ENCODE measurements around the gene DGLUCY. TPM values are rescaled to one million over a fixed set of nuclear protein-coding genes. Genes with fewer than 3 reads are reported as not detected.
"Not testable (repeated sequence)": the region's sequence is repeated elsewhere in the genome, so short reads cannot be mapped to it uniquely, and the experiment has no call there.

Gene DGLUCY
- polyA plus RNA-seq, 2 donors = 18.0 to 26.1 TPM

GRCh38 chr14:91116913-91117588 is 3.2 kb downstream of the DGLUCY start:
- WGBS, 2 donors = 50 to 69% methylated on average over 7 of the region's 7 CpGs
- no peaks in the 10 kb centered on the region for H3K36me3 ChIP-seq (ENCODE audit: control insufficient read depth in 2 of 2, insufficient read depth in 2 of 2, low read length in 1 of 2)
- H3K4me1 ChIP-seq (ENCODE audit: control insufficient read depth in 2 of 2, insufficient read depth in 2 of 2, low read length in 1 of 2) = peaks cover 0 to 11% of the 10 kb centered on the region in 2 donors
- H3K27me3 ChIP-seq (ENCODE audit: control insufficient read depth in 1 of 2, insufficient read depth in 2 of 2, low read length in 2 of 2) = no peaks in the 10 kb centered on the region
- peak overlapping the region; percentile 17 to 51 for H3K27ac ChIP-seq (ENCODE audit: low read depth in 2 of 2, low read length in 1 of 2)
- no peaks in the 10 kb centered on the region for H3K9me3 ChIP-seq (ENCODE audit: control insufficient read depth in 2 of 2, insufficient read depth in 1 of 2, low read depth in 1 of 2, low read length in 1 of 2)
- H3K4me3 ChIP-seq (ENCODE audit: low read depth in 1 of 2, low read length in 2 of 2) = no peak overlapping the region

GRCh38 chr14:91117960-91118359 is 4.1 kb downstream of the DGLUCY start:
- Histone ChIP-seq H3K27me3 (ENCODE audit: control insufficient read depth in 1 of 2, insufficient read depth in 2 of 2, low read length in 2 of 2) (no peaks in the 10 kb centered on the region), H3K4me1 (ENCODE audit: control insufficient read depth in 2 of 2, insufficient read depth in 2 of 2, low read length in 1 of 2) (peaks cover 0 to 11% of the 10 kb centered on the region in 2 donors), H3K9me3 (ENCODE audit: control insufficient read depth in 2 of 2, insufficient read depth in 1 of 2, low read depth in 1 of 2, low read length in 1 of 2) (no peaks in the 10 kb centered on the region), H3K4me3 (ENCODE audit: low read depth in 1 of 2, low read length in 2 of 2) (no peak overlapping the region), H3K36me3 (ENCODE audit: control insufficient read depth in 2 of 2, insufficient read depth in 2 of 2, low read length in 1 of 2) (no peaks in the 10 kb centered on the region), H3K27ac (ENCODE audit: low read depth in 2 of 2, low read length in 1 of 2) (no peak overlapping the region)
- 94 to 95% methylated on average over 4 to 5 of the region's 5 CpGs for WGBS, 2 donors

GRCh38 chr14:91118511-91119068 is 4.7 kb downstream of the DGLUCY start:
- no peaks in the 10 kb centered on the region for H3K27me3 ChIP-seq (ENCODE audit: control insufficient read depth in 1 of 2, insufficient read depth in 2 of 2, low read length in 2 of 2)
- WGBS, 2 donors = 97 to 98% methylated on average over 2 of the region's 2 CpGs
- H3K27ac ChIP-seq (ENCODE audit: low read depth in 2 of 2, low read length in 1 of 2) = peak overlapping the region; percentile 36 to 89
- no peak overlapping the region for H3K4me3 ChIP-seq (ENCODE audit: low read depth in 1 of 2, low read length in 2 of 2)
- H3K4me1 ChIP-seq (ENCODE audit: control insufficient read depth in 2 of 2, insufficient read depth in 2 of 2, low read length in 1 of 2) = peaks cover 0 to 9% of the 10 kb centered on the region in 2 donors
- H3K9me3 ChIP-seq (ENCODE audit: control insufficient read depth in 2 of 2, insufficient read depth in 1 of 2, low read depth in 1 of 2, low read length in 1 of 2) = no peaks in the 10 kb centered on the region
- no peaks in the 10 kb centered on the region for H3K36me3 ChIP-seq (ENCODE audit: control insufficient read depth in 2 of 2, insufficient read depth in 2 of 2, low read length in 1 of 2)

GRCh38 chr14:91119556-91120311 is 5.9 kb downstream of the DGLUCY start:
- Histone ChIP-seq H3K36me3 (ENCODE audit: control insufficient read depth in 2 of 2, insufficient read depth in 2 of 2, low read length in 1 of 2) (no peaks in the 10 kb centered on the region), H3K27ac (ENCODE audit: low read depth in 2 of 2, low read length in 1 of 2) (peak overlapping the region; percentile 89 to 91), H3K4me1 (ENCODE audit: control insufficient read depth in 2 of 2, insufficient read depth in 2 of 2, low read length in 1 of 2) (peaks cover 4 to 13% of the 10 kb centered on the region in 2 donors), H3K4me3 (ENCODE audit: low read depth in 1 of 2, low read length in 2 of 2) (no peak overlapping the region), H3K9me3 (ENCODE audit: control insufficient read depth in 2 of 2, insufficient read depth in 1 of 2, low read depth in 1 of 2, low read length in 1 of 2) (no peaks in the 10 kb centered on the region), H3K27me3 (ENCODE audit: control insufficient read depth in 1 of 2, insufficient read depth in 2 of 2, low read length in 2 of 2) (no peaks in the 10 kb centered on the region)
- 39 to 52% methylated on average over 8 of the region's 8 CpGs for WGBS, 2 donors

GRCh38 chr14:91123201-91123600 is 9.3 kb downstream of the DGLUCY start:
- no peaks in the 10 kb centered on the region for H3K36me3 ChIP-seq (ENCODE audit: control insufficient read depth in 2 of 2, insufficient read depth in 2 of 2, low read length in 1 of 2)
- 85 to 86% methylated on average over 8 of the region's 8 CpGs for WGBS, 2 donors
- H3K27ac ChIP-seq (ENCODE audit: low read depth in 2 of 2, low read length in 1 of 2) = peak overlapping the region; percentile 53 to 84
- no peak overlapping the region for H3K4me3 ChIP-seq (ENCODE audit: low read depth in 1 of 2, low read length in 2 of 2)
- H3K27me3 ChIP-seq (ENCODE audit: control insufficient read depth in 1 of 2, insufficient read depth in 2 of 2, low read length in 2 of 2) = no peaks in the 10 kb centered on the region
- peaks cover 4 to 21% of the 10 kb centered on the region in 2 donors for H3K4me1 ChIP-seq (ENCODE audit: control insufficient read depth in 2 of 2, insufficient read depth in 2 of 2, low read length in 1 of 2)
- H3K9me3 ChIP-seq (ENCODE audit: control insufficient read depth in 2 of 2, insufficient read depth in 1 of 2, low read depth in 1 of 2, low read length in 1 of 2) = no peaks in the 10 kb centered on the region

GRCh38 chr14:91124406-91125270 is 10.8 kb downstream of the DGLUCY start:
- 61 to 65% methylated on average over 5 of the region's 5 CpGs for WGBS, 2 donors
- H3K9me3 ChIP-seq (ENCODE audit: control insufficient read depth in 2 of 2, insufficient read depth in 1 of 2, low read depth in 1 of 2, low read length in 1 of 2); H3K36me3 ChIP-seq (ENCODE audit: control insufficient read depth in 2 of 2, insufficient read depth in 2 of 2, low read length in 1 of 2); H3K27me3 ChIP-seq (ENCODE audit: control insufficient read depth in 1 of 2, insufficient read depth in 2 of 2, low read length in 2 of 2); H3K4me3 ChIP-seq (ENCODE audit: low read depth in 1 of 2, low read length in 2 of 2): not testable (repeated sequence)
- peaks cover 4 to 17% of the 10 kb centered on the region in 2 donors for H3K4me1 ChIP-seq (ENCODE audit: control insufficient read depth in 2 of 2, insufficient read depth in 2 of 2, low read length in 1 of 2)
- H3K27ac ChIP-seq (ENCODE audit: low read depth in 2 of 2, low read length in 1 of 2) = peak overlapping the region; percentile 81 to 94

- Histone ChIP-seq H3K27me3 (ENCODE audit: control insufficient read depth in 1 of 2, insufficient read depth in 2 of 2, low read length in 2 of 2) (no peaks in the 10 kb centered on the region), H3K36me3 (ENCODE audit: control insufficient read depth in 2 of 2, insufficient read depth in 2 of 2, low read length in 1 of 2) (no peaks in the 10 kb centered on the region), H3K4me1 (ENCODE audit: control insufficient read depth in 2 of 2, insufficient read depth in 2 of 2, low read length in 1 of 2) (peaks cover 4 to 15% of the 10 kb centered on the region in 2 donors), H3K27ac (ENCODE audit: low read depth in 2 of 2, low read length in 1 of 2) (peak overlapping the region; percentile 22 to 87), H3K4me3 (ENCODE audit: low read depth in 1 of 2, low read length in 2 of 2) (no peak overlapping the region), H3K9me3 (ENCODE audit: control insufficient read depth in 2 of 2, insufficient read depth in 1 of 2, low read depth in 1 of 2, low read length in 1 of 2) (no peaks in the 10 kb centered on the region)
- WGBS, 2 donors = 77% methylated on average over 7 of the region's 7 CpGs
Measured at GRCh38 chr14:91125271-91125660, 11.4 kb downstream of the DGLUCY start.

GRCh38 chr14:91125801-91126200 is 11.9 kb downstream of the DGLUCY start:
- H3K36me3 ChIP-seq (ENCODE audit: control insufficient read depth in 2 of 2, insufficient read depth in 2 of 2, low read length in 1 of 2) = no peaks in the 10 kb centered on the region

GRCh38 chr14:91126761-91127160 is 12.9 kb downstream of the DGLUCY start:
- WGBS, 2 donors = 86 to 92% methylated on average over 2 of the region's 2 CpGs
- H3K27ac ChIP-seq (ENCODE audit: low read depth in 2 of 2, low read length in 1 of 2) = peak overlapping the region; percentile 4 to 80
- H3K36me3 ChIP-seq (ENCODE audit: control insufficient read depth in 2 of 2, insufficient read depth in 2 of 2, low read length in 1 of 2) = no peaks in the 10 kb centered on the region
- H3K27me3 ChIP-seq (ENCODE audit: control insufficient read depth in 1 of 2, insufficient read depth in 2 of 2, low read length in 2 of 2) = no peaks in the 10 kb centered on the region
- no peaks in the 10 kb centered on the region for H3K9me3 ChIP-seq (ENCODE audit: control insufficient read depth in 2 of 2, insufficient read depth in 1 of 2, low read depth in 1 of 2, low read length in 1 of 2)
- no peak overlapping the region for H3K4me3 ChIP-seq (ENCODE audit: low read depth in 1 of 2, low read length in 2 of 2)
- peaks cover 4 to 12% of the 10 kb centered on the region in 2 donors for H3K4me1 ChIP-seq (ENCODE audit: control insufficient read depth in 2 of 2, insufficient read depth in 2 of 2, low read length in 1 of 2)

More at GRCh38 chr14:91125801-91126200, 11.9 kb downstream of the DGLUCY start:
- Histone ChIP-seq H3K9me3 (ENCODE audit: control insufficient read depth in 2 of 2, insufficient read depth in 1 of 2, low read depth in 1 of 2, low read length in 1 of 2) (no peaks in the 10 kb centered on the region), H3K27ac (ENCODE audit: low read depth in 2 of 2, low read length in 1 of 2) (peak overlapping the region in 1 of 2 donors; percentile 24), H3K27me3 (ENCODE audit: control insufficient read depth in 1 of 2, insufficient read depth in 2 of 2, low read length in 2 of 2) (no peaks in the 10 kb centered on the region), H3K4me1 (ENCODE audit: control insufficient read depth in 2 of 2, insufficient read depth in 2 of 2, low read length in 1 of 2) (peaks cover 4 to 15% of the 10 kb centered on the region in 2 donors), H3K4me3 (ENCODE audit: low read depth in 1 of 2, low read length in 2 of 2) (no peak overlapping the region)
- WGBS, 2 donors = 74% methylated on average over 4 of the region's 4 CpGs
